Right lobe of liver (tissue), 4 donors: Measurements from ENCODE around the gene C6orf47.

Experiments used
- CTCF ChIP-seq, 4 donors: fragments of 200-600 bp in 3 of 4; fragments of 450-650 bp in 1 of 4; IDR thresholded peaks; one replicate each; pipeline versions ENCODE4 v1.5.1 to v1.8.0; 2016 to 2022; ENCODE audit warnings: antibody characterized with exemption in 4 of 4, mild to moderate bottlenecking in 2 of 4
- POLR2A ChIP-seq: fragments of 450-650 bp; IDR thresholded peaks from one replicate; pipeline ENCODE4 v1.6.1; 2017; ENCODE audit warnings: antibody characterized with exemption, mild to moderate bottlenecking
- donor health status: DM: no; HTN: no; CAD: no.
- donor health status: DM: no; HTN: no; CAD: no.
- donor health status: DM: no; HTN: yes; CAD: no.

DNA sequence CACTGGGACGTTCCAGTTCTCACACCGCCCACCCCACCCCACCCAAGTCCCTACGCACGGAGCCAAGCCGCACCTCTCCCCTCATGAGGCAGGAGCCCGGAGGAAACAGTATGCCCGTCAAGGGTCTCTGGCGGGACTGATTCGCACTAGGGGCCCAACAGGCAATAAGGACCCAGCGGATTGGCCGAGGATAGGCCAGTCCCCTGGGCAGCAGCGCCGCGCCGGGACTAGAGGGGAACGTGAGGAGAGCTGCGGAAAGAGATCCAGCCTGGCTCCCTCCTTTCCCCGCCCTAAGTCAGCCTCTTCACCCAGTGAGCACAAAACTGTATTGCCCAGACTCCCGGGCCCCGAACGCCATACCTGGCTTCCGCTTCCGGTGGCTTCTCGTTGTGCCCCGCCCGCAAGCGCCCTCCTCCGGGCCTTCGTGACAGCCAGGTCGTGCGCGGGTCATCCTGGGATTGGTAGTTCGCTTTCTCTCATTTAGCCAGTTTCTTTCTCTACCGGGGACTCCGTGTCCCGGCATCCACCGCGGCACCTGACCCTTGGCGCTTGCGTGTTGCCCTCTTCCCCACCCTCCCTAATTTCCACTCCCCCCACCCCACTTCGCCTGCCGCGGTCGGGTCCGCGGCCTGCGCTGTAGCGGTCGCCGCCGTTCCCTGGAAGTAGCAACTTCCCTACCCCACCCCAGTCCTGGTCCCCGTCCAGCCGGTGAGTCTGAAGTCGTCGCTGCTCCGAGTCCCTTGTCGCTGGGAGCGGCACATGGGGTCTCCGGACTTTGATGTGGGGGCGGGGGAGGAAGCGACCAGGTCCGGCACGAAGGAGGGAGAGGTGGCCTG is 5.1 kb upstream of the C6orf47 start, which contains the start of gene CSNK2B:
- peak in 3 of 4 donors; percentile 4 to 25 (median 16) for TF ChIP-seq CTCF (IDR thresholded peaks at IDR 0.05)
- TF ChIP-seq POLR2A = peak; percentile 62
